Adrenal gland (tissue), 5 donors: ENCODE data around the gene ZNF460.
"Not testable (repeated sequence)": the region's sequence is repeated elsewhere in the genome, so short reads cannot be mapped to it uniquely, and the experiment has no call there.

Experiments
- CTCF ChIP-seq, 6 experiments: fragments of 450-650 bp in 4 of 6; fragments of 200-600 bp in 2 of 6; sonication (generic) in 1 of 6; IDR thresholded peaks; 1 replicate in 5 of 6; 2 replicates in 1 of 6; pipeline versions ENCODE4 v1.5.1 to v1.8.0; 2016 to 2021; ENCODE audit warnings: antibody characterized with exemption in 6 of 6, mild to moderate bottlenecking in 2 of 6, moderate library complexity in 1 of 6
- POLR2A ChIP-seq, 2 donors: fragments of 450-650 bp; IDR thresholded peaks; one replicate each; pipeline ENCODE4 v1.6.1; 2017; ENCODE audit warnings: antibody characterized with exemption in 2 of 2, mild to moderate bottlenecking in 2 of 2, moderate library complexity in 1 of 2
- donor health status: DM: no; HTN: no; CAD: no.

GRCh38 chr19:57253767-57254166 is 26.5 kb upstream of the ZNF460 start:
- TF ChIP-seq POLR2A, CTCF (IDR thresholded peaks at IDR 0.05): not testable (repeated sequence)
